K562 (cell line): ENCODE data around the gene ZNF554. TPM values are rescaled to one million over a fixed set of nuclear protein-coding genes. Genes with fewer than 3 reads are reported as not detected.

Source experiments
- ADNP ChIP-seq: fragments of 200-800 bp; sonication (Bioruptor generic); IDR thresholded peaks from 2 replicates; pipeline ENCODE4 v1.6.1; 2016; ENCODE audit warnings: missing genetic modification characterization, missing compliant biosample characterization
- BRF2 ChIP-seq: IDR thresholded peaks from 3 replicates; pipeline ENCODE4 v1.6.1; 2011; ENCODE audit warnings: borderline replicate concordance, mild to moderate bottlenecking; ENCODE audit not compliant: insufficient read length, insufficient read depth
- CHCHD3 ChIP-seq: fragments of 250-450 bp; sonication (Bioruptor Pico); IDR thresholded peaks from 2 replicates; pipeline ENCODE4 v2.1.2; 2022; ENCODE audit warnings: mild to moderate bottlenecking
- HDAC2 ChIP-seq: fragments of 450-650 bp; IDR thresholded peaks from 2 replicates; pipeline ENCODE4 v1.6.1; 2016; ENCODE audit warnings: mild to moderate bottlenecking
- MTA3 ChIP-seq: fragments of 450-650 bp; formaldehyde crosslinking; IDR thresholded peaks from 2 replicates; pipeline ENCODE4 v1.6.1; 2017; ENCODE audit warnings: mild to moderate bottlenecking, borderline replicate concordance
- NONO ChIP-seq, 2 experiments: fragments of 200-400 bp in 1 of 2; fragments of 450-650 bp in 1 of 2; formaldehyde crosslinking in 1 of 2; IDR thresholded peaks; 2 replicates each; pipeline ENCODE4 v1.6.1; 2017; ENCODE audit warnings: low read depth in 2 of 2, mild to moderate bottlenecking in 2 of 2, moderate library complexity in 2 of 2, low read length in 1 of 2
- SMAD2 ChIP-seq: fragments of 150-350 bp; IDR thresholded peaks from 2 replicates; pipeline ENCODE4 v1.6.1; 2014; ENCODE audit warnings: low read depth, mild to moderate bottlenecking, low read length
- STAG1 ChIP-seq: sonication (generic); formaldehyde crosslinking; IDR thresholded peaks from 2 replicates; pipeline ENCODE4 v1.5.0; 2020; ENCODE audit warnings: missing genetic modification reagents, borderline replicate concordance
- ZFP1 ChIP-seq: fragments of 450-650 bp; formaldehyde crosslinking; IDR thresholded peaks from 2 replicates; pipeline ENCODE4 v1.4.0; 2020; ENCODE audit warnings: mild to moderate bottlenecking, mixed read lengths
- ZFP36 ChIP-seq: fragments of 150-350 bp; IDR thresholded peaks from 2 replicates; pipeline ENCODE4 v1.6.1; 2018; ENCODE audit warnings: low read length, low read depth; ENCODE audit not compliant: partially characterized antibody
- polyA plus RNA-seq, 8 experiments: library from polyadenylated mRNA; depleted of rRNA in 4 of 8; stranded (reverse) in 5 of 8; unstranded in 3 of 8; fragments of >200 nt; fragmentation: Nextera tagmentation in 2 of 8; fragmentation: Illumina TruSeq in 1 of 8; extraction: Ambion mirVana in 2 of 8; extraction: Trizol in 1 of 8; gene quantifications; 2 replicates each; pipeline versions ENCODE4 v1.2.1 to v1.2.3, GENCODE V29; 2011 to 2014; ENCODE audit warnings: inconsistent platforms in 1 of 8, missing spikeins in 1 of 8
- total RNA-seq, 7 experiments: library from RNA; depleted of rRNA in 6 of 7; stranded (reverse); fragments of >200 nt in 6 of 7; fragmentation: Illumina TruSeq in 2 of 7; extraction: Trizol in 2 of 7; gene quantifications; 2 replicates each; pipeline versions ENCODE4 v1.2.1 to v1.2.3, GENCODE V29; 2011 to 2021; ENCODE audit warnings: low replicate concordance in 1 of 7
- TF ChIP-seq, protein P1 (sequence below): fragments of 450-650 bp; IDR thresholded peaks from 2 replicates; pipeline ENCODE4 v1.6.1; 2016; ENCODE audit warnings: borderline replicate concordance
- TF ChIP-seq, protein P2 (sequence below): fragments of 450-650 bp; formaldehyde crosslinking; IDR thresholded peaks from 2 replicates; pipeline ENCODE4 v1.4.0; 2020; ENCODE audit warnings: mild to moderate bottlenecking

ZNF554 gene
- total and polyA plus RNA-seq, 9 of the 15 experiments (the other 6 are each of a cell fraction or from before 2014, with no cell fraction given) = 0.07 to 1.8 (median 1.1) TPM

- TF ChIP-seq, protein P1, sequence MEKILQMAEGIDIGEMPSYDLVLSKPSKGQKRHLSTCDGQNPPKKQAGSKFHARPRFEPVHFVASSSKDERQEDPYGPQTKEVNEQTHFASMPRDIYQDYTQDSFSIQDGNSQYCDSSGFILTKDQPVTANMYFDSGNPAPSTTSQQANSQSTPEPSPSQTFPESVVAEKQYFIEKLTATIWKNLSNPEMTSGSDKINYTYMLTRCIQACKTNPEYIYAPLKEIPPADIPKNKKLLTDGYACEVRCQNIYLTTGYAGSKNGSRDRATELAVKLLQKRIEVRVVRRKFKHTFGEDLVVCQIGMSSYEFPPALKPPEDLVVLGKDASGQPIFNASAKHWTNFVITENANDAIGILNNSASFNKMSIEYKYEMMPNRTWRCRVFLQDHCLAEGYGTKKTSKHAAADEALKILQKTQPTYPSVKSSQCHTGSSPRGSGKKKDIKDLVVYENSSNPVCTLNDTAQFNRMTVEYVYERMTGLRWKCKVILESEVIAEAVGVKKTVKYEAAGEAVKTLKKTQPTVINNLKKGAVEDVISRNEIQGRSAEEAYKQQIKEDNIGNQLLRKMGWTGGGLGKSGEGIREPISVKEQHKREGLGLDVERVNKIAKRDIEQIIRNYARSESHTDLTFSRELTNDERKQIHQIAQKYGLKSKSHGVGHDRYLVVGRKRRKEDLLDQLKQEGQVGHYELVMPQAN = 0 out of 2 replicates have a peak, but pooled peaks have one; percentile 49
- TF ChIP-seq CHCHD3 (CRISPR knock-in tag) (no peak), BRF2 (no peak), SMAD2 (no peak), ADNP (tag) (peak; percentile 78), NONO (IDR thresholded peaks at IDR 0.05; ENCODE audit: low read depth in 2 of 2, low read length in 1 of 2) (no peak), ZFP36 (peak; percentile 65), HDAC2 (peak; percentile 68; the same call in 1 of the 2 replicates), ZFP1 (CRISPR knock-in tag) (no peak), STAG1 (CRISPR knock-in tag) (0 out of 2 replicates have a peak, but pooled peaks have one; percentile 29), MTA3 (no peak)
- TF ChIP-seq, protein P2, sequence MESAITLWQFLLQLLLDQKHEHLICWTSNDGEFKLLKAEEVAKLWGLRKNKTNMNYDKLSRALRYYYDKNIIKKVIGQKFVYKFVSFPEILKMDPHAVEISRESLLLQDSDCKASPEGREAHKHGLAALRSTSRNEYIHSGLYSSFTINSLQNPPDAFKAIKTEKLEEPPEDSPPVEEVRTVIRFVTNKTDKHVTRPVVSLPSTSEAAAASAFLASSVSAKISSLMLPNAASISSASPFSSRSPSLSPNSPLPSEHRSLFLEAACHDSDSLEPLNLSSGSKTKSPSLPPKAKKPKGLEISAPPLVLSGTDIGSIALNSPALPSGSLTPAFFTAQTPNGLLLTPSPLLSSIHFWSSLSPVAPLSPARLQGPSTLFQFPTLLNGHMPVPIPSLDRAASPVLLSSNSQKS (CRISPR knock-in tag) = no peak
- TF ChIP-seq, all 486 proteins: peak for 10
These were observed 37.2 kb upstream of the ZNF554 start (continued) for GRCh38 chr19:2782329-2782935.
